Stomach smooth muscle (tissue), 2 donors: ENCODE results near the gene FBXO15.

Source experiments
- H3K27ac ChIP-seq: one replicate; pipeline ENCODE4 v1.7.0; 2013; ENCODE audit warnings: mild to moderate bottlenecking, low read length, inconsistent platforms
- H3K27me3 ChIP-seq, 2 donors: one replicate each; pipeline ENCODE4 v1.7.0; 2013; ENCODE audit warnings: low read length in 2 of 2; ENCODE audit not compliant: insufficient read depth in 2 of 2, control insufficient read depth in 1 of 2
- H3K36me3 ChIP-seq, 2 donors: one replicate each; pipeline ENCODE4 v1.7.0; 2013; ENCODE audit warnings: low read length in 2 of 2; ENCODE audit not compliant: control insufficient read depth in 2 of 2, insufficient read depth in 2 of 2
- H3K4me1 ChIP-seq: one replicate; pipeline ENCODE4 v1.7.0; 2013; ENCODE audit warnings: low read length; ENCODE audit not compliant: control insufficient read depth, insufficient read depth
- H3K4me3 ChIP-seq, 2 donors: one replicate each; pipeline ENCODE4 v1.7.0; 2013; ENCODE audit warnings: low read length in 2 of 2
- H3K9ac ChIP-seq, 2 donors: one replicate each; pipeline ENCODE4 v1.7.0; 2013; ENCODE audit warnings: low read length in 2 of 2, mild to moderate bottlenecking in 1 of 2
- H3K9me3 ChIP-seq, 2 donors: one replicate each; pipeline ENCODE4 v1.7.0; 2013; ENCODE audit warnings: low read length in 2 of 2; ENCODE audit not compliant: control insufficient read depth in 2 of 2
- donor health status: healthy.
- donor health status: Pancreatic carcinoma.

The FBXO15 gene

DNA sequence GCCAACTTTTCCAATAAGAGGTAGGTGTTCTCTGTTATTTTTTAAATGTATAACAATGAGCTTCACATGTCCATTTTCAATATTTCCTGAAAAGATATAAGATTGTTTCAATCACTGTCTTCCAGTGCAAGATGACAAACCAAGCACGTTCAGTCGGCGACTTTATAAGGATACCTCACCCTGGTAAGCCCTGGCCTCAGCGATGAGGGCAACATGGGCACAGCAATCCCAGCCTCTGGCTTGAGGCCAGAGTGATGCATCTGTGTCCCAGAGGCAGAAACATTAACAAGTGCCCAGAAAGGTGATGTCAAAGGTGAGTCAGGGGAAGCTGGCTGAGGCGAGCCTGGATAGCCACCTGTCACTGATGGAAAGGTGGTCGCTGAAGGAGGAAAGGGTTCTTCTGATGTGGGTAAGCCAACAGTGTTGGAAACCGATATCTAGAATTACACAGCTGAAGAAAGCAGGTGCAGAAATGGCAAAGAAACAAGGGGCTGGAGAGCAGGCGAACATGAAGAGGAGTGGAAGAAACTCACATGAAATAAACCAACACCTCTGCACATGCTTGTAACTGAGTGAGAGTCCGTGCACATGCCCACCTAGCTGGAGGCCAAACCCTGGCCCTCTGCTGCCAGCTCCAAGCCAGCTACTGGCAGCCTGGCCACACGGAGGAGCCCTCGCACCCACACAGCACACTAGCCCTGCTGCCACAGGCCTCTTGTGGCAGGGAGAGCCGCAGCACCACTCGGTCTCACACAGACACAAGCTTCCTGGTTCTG is 65.5 kb downstream of the FBXO15 start:
- Histone ChIP-seq H3K4me3 (no peak overlapping the region), H3K27ac (no peak overlapping the region)

DNA sequence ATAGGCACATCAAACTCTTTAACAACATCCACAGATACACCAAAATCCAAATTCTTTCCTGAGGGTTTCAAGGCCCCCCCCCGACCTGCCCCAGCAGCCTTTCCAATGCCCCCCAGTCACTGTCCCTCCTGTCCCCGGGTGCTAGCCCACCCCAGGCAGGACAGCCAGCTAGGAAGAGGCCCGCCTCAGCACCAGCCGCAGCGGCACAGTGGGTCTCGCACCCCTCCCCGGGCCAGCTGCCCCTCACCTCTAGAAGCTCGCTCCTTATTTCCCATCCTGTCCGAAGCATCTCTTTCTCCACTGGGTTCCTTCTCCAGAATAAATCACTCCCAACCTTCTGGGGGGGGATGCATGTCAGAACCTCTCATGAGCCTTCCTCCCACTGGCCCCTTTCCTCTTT is 69.4 kb downstream of the FBXO15 start:
- H3K4me3 ChIP-seq, result no peak overlapping the region
- H3K9ac ChIP-seq, result no peak overlapping the region
- H3K9me3 ChIP-seq, result no peaks in the 10 kb centered on the region
- H3K27me3 ChIP-seq, result peaks cover 0 to 2% of the 10 kb centered on the region in 2 donors
- no peak overlapping the region for H3K27ac ChIP-seq
- peaks cover 5% of the 10 kb centered on the region for H3K4me1 ChIP-seq
- H3K36me3 ChIP-seq, result no peaks in the 10 kb centered on the region

More for the DNA sequence above, 65.5 kb downstream of the FBXO15 start:
- no peaks in the 10 kb centered on the region for H3K36me3 ChIP-seq
- H3K9me3 ChIP-seq, result no peaks in the 10 kb centered on the region
- no peaks in the 10 kb centered on the region for H3K27me3 ChIP-seq
- peaks cover 5% of the 10 kb centered on the region for H3K4me1 ChIP-seq
- no peak overlapping the region for H3K9ac ChIP-seq

DNA sequence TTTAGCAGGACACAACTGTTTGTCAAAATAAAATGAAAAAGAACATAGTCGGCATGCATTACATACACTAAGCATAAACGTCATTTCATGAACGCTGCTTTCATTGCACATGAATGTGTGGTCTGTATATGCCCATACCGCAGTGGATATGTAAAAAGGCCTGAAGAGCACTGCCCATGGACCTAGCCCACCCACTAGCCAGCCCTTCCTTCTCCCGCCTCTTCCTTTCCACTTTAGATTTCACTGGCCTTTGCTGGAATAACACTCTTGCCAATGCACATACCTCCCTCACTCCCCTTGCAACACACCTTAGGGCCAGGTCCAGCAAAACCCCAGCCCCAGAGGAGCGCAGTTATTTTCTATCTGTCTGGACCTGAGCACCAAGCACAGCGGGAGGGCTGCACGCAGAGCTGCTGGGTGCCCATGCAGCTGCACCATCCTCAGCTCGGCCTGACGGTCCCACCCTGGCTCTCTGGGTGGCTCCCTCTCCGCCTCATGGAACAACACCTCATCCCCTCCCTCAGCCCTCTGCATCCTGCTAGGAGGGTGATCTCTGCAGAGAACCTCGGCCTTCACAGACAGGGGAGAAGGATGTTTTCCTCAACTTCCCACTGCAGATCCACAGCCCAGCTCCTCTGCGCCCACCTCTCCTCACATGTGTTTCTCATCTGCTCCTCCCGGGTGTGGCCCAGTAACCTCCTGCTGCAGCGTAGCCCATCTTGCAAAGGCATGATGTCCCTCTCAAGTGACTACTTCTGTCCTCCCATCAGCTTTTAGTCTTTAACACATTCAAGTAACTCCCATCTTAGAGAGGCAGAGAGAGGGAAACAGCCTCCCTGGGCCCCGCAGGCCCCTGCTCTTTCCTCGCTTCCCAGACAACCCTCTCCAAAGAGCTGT is 72.7 kb downstream of the FBXO15 start:
- H3K4me1 ChIP-seq, result no peaks in the 10 kb centered on the region
- H3K9me3 ChIP-seq, result no peaks in the 10 kb centered on the region
- no peak overlapping the region for H3K4me3 ChIP-seq
- H3K27ac ChIP-seq, result no peak overlapping the region
- peaks cover 0 to 2% of the 10 kb centered on the region in 2 donors for H3K27me3 ChIP-seq
- H3K36me3 ChIP-seq, result no peaks in the 10 kb centered on the region
- no peak overlapping the region for H3K9ac ChIP-seq

DNA sequence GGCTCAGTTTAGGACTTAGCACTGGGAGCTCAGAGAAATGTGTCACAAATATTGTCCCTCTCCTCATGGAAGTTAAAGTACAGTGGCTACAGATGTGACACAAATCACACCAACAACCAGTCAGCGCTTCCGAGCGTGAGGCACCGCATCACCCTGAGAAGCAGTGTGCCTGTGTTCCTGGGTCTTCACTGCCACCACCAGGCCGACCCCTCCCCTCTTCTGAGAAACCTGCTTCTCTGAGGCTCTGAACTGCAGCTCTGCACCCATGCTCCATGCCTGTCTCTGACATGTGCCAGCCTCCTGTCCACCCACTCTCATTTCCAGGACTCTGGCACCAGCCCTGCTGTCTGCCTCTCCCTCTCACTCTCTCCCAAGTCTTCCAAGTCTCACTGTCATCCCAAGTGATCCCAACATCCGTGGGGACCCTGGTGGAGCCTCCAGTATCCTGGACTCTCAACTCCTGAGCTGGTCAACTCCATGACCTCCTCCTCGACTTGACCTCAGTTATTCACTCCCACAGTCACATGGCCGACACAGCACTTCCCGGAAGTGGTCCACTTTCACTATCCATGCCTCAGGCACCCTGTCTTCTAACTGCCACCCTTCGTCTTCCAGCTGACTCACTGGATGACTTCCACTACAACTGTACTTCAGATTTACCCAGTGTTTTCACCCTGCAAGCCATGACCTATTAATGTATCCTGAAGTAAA is 73.5 kb downstream of the FBXO15 start:
- H3K4me1 ChIP-seq, result no peaks in the 10 kb centered on the region
- no peak overlapping the region for H3K9ac ChIP-seq
- no peaks in the 10 kb centered on the region for H3K9me3 ChIP-seq
- H3K36me3 ChIP-seq, result no peaks in the 10 kb centered on the region
- H3K4me3 ChIP-seq, result no peak overlapping the region
- H3K27me3 ChIP-seq, result peaks cover 0 to 2% of the 10 kb centered on the region in 2 donors
- no peak overlapping the region for H3K27ac ChIP-seq

DNA sequence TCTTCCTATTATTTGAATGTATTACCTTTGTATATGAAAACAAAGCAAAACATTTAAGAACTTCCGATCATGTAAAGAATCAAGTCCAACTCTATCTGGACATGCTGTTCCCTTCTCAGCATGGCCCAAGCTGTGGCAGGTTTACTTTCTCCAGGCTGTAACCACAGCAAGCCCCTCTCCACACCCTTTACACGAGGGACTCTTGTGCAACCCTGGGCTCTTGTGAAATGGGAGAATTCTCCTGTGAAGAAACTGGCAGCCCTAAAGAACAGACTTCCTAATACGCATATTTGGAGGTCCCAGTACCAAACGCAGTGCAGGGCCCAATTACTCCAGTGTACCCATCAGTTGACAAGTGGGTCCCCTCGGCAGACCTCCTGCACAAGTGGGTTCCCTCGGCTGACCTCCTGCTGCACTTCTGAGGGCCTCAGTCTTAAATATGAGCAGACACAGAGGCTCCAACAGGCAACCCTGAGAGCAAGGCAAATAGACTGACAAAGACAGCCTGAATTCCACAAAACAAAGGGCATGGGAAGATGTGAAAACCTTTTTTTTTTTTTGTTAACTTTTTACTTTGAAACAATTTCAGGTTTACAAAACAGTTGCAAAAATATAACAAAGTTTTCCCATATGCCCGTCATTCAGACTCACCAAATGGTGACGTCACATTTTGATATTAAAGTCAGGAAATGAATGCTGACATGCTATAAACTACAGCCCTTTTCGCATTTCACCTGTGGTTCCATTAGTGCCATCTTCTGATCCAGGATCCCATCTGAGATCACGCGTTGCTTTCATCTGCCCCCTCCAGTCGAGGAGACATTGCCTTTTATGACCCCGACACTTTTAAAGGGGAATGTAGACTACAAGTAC is 78.2 kb downstream of the FBXO15 start:
- Histone ChIP-seq H3K4me1 (no peaks in the 10 kb centered on the region), H3K36me3 (no peaks in the 10 kb centered on the region)

DNA sequence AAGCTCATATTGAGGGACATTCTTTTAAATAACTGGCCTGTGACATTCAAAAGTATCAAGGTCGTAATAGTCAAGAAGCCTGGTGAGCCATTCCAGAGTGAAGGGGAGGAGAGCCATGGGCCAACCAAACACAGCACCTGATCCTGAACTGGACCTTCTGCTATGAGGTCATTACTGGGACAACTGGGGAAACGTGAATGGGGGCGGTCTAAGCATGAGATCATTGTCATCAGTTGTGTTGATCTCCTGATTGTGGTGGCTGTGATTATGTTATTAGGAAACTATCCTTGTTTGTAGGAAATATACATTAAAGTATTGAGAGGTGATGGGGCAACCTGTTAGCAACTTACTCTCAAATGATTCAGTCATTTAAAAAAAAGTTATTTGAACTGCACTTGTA is 79.3 kb downstream of the FBXO15 start:
- Histone ChIP-seq H3K4me3 (no peak overlapping the region), H3K36me3 (no peaks in the 10 kb centered on the region), H3K9ac (no peak overlapping the region), H3K4me1 (no peaks in the 10 kb centered on the region), H3K27ac (no peak overlapping the region), H3K9me3 (no peaks in the 10 kb centered on the region), H3K27me3 (peaks cover 0 to 5% of the 10 kb centered on the region in 2 donors)

More for the DNA sequence above, 78.2 kb downstream of the FBXO15 start:
- Histone ChIP-seq H3K27ac (no peak overlapping the region), H3K9me3 (no peaks in the 10 kb centered on the region), H3K4me3 (no peak overlapping the region), H3K9ac (no peak overlapping the region), H3K27me3 (peaks cover 0 to 4% of the 10 kb centered on the region in 2 donors)

DNA sequence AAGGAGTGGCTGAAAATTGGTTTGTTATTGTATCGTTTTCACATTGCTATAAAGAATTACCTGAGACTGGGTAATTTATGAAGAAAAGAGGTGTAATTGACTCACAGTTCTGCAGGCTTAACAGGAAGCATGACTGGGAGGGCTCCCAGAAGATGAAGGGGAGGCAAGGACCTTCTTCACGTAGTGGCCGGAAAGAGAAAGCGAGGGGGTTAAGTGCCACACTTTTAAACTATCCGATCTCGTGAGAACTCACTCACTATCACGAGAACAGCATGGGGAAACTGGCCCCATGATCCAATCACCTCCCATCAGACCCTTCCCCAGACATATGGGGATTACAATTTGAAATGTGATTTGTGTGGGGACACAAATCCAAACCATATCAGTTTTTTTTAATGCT is 81.6 kb downstream of the FBXO15 start:
- Histone ChIP-seq H3K27me3 (peaks cover 0 to 5% of the 10 kb centered on the region in 2 donors), H3K36me3 (no peaks in the 10 kb centered on the region), H3K4me3 (no peak overlapping the region), H3K4me1 (no peaks in the 10 kb centered on the region), H3K9me3 (no peaks in the 10 kb centered on the region), H3K9ac (no peak overlapping the region), H3K27ac (no peak overlapping the region)

DNA sequence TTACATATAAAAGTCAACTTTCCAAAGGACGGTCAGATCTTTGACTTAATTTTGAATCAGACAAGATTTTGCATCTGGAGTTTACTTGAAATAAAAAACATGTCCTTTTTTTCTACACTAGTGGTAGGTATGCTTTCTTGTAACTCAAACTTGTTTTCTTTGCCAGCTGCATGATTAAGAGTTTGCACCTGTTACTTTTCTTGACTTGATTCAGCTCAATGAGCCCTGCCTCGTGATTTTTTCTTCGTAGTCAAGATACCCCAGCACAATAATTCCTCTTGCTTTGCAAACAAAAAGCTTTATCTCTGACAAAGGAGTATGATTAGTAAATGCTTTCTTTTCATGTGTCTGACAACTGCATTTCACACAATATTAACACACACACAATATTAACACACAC is 82.3 kb downstream of the FBXO15 start:
- H3K4me1 ChIP-seq, result no peaks in the 10 kb centered on the region
- peaks cover 0 to 5% of the 10 kb centered on the region in 2 donors for H3K27me3 ChIP-seq
- H3K27ac ChIP-seq, result no peak overlapping the region
- H3K36me3 ChIP-seq, result no peaks in the 10 kb centered on the region
- H3K9me3 ChIP-seq, result no peaks in the 10 kb centered on the region
- H3K9ac ChIP-seq, result no peak overlapping the region
- no peak overlapping the region for H3K4me3 ChIP-seq

- no peaks in the 10 kb centered on the region for H3K9me3 ChIP-seq
- no peaks in the 10 kb centered on the region for H3K36me3 ChIP-seq
- no peak overlapping the region for H3K27ac ChIP-seq
- H3K27me3 ChIP-seq, result peaks cover 0 to 5% of the 10 kb centered on the region in 2 donors
- H3K4me1 ChIP-seq, result no peaks in the 10 kb centered on the region
- H3K4me3 ChIP-seq, result no peak overlapping the region
- no peak overlapping the region for H3K9ac ChIP-seq
Observed at GRCh38 chr18:74064510-74064909, 83.1 kb downstream of the FBXO15 start.

GRCh38 chr18:74063557-74063956 is 84.1 kb downstream of the FBXO15 start:
- no peaks in the 10 kb centered on the region for H3K9me3 ChIP-seq
- H3K4me3 ChIP-seq, result no peak overlapping the region
- H3K36me3 ChIP-seq, result no peaks in the 10 kb centered on the region
- no peak overlapping the region for H3K9ac ChIP-seq
- H3K27ac ChIP-seq, result no peak overlapping the region
- H3K27me3 ChIP-seq, result peaks cover 0 to 5% of the 10 kb centered on the region in 2 donors
- H3K4me1 ChIP-seq, result no peaks in the 10 kb centered on the region
